Upper lobe of left lung (tissue), 6 donors: ENCODE data around the gene LTBP4. TPM values are rescaled to one million over a fixed set of nuclear protein-coding genes. Genes with fewer than 3 reads are reported as not detected.

Experiments used
- ATAC-seq, 2 donors: fragments of 200-7000 bp; cut with Tn5 transposase; one replicate each; pipeline ENCODE4 v1.9.1; 2022; ENCODE audit warnings: mild to moderate bottlenecking in 2 of 2, moderate library complexity in 2 of 2; ENCODE audit not compliant: low FRiP score in 2 of 2
- DNase-seq, 2 donors: peaks; one replicate each; pipeline ENCODE4 v3.0.0-alpha.2; 2019 to 2020
- H3K27ac ChIP-seq, 4 donors: fragments of 200-600 bp; sonication (generic); one replicate each; pipeline ENCODE4 v1.5.1; 2016 to 2019
- H3K27me3 ChIP-seq, 4 donors: fragments of 200-600 bp; sonication (generic); one replicate each; pipeline ENCODE4 v1.5.1; 2017 to 2019
- H3K36me3 ChIP-seq, 4 donors: fragments of 200-600 bp; sonication (generic); one replicate each; pipeline ENCODE4 v1.5.1; 2016 to 2019
- H3K4me1 ChIP-seq, 4 donors: fragments of 200-600 bp; sonication (generic); one replicate each; pipeline ENCODE4 v1.5.1; 2018 to 2019
- H3K4me3 ChIP-seq, 4 donors: fragments of 200-600 bp; sonication (generic); one replicate each; pipeline ENCODE4 v1.5.1; 2017 to 2019; ENCODE audit warnings: mild to moderate bottlenecking in 2 of 4, moderate library complexity in 1 of 4
- H3K9me3 ChIP-seq, 4 donors: fragments of 200-600 bp; sonication (generic); one replicate each; pipeline ENCODE4 v1.5.1; 2018 to 2019
- CTCF ChIP-seq, 6 experiments: fragments of 450-650 bp in 4 of 6; fragments of 200-600 bp in 2 of 6; sonication (generic) in 2 of 6; IDR thresholded peaks; one replicate each; pipeline ENCODE4 v1.5.1; 2016 to 2019; ENCODE audit warnings: antibody characterized with exemption in 6 of 6
- EP300 ChIP-seq, 4 donors: sonication (generic); formaldehyde crosslinking; IDR thresholded peaks; one replicate each; pipeline ENCODE4 v1.5.1; 2017; ENCODE audit warnings: antibody characterized with exemption in 4 of 4, control low read depth in 2 of 4
- POLR2A ChIP-seq, 4 donors: fragments of 450-650 bp; IDR thresholded peaks; one replicate each; pipeline ENCODE4 v1.5.1; 2016 to 2017; ENCODE audit warnings: antibody characterized with exemption in 4 of 4, mild to moderate bottlenecking in 2 of 4
- POLR2AphosphoS5 ChIP-seq, 2 donors: sonication (generic); formaldehyde crosslinking; IDR thresholded peaks; one replicate each; pipeline ENCODE4 v1.5.1; 2017; ENCODE audit warnings: antibody characterized with exemption in 2 of 2
- WGBS, 2 donors: methylation state at CpG; one replicate each; pipeline ENCODE4 v1.1.5; 2017 to 2018; 5-methylcytosine and 5-hydroxymethylcytosine counted together
- total RNA-seq, 6 donors: library from RNA; depleted of rRNA in 4 of 6; stranded (reverse); fragments of >200 nt in 4 of 6; gene quantifications; one replicate each; pipeline versions ENCODE4 v1.1.0 to v1.2.1, GENCODE V29; 2016 to 2021
- donor health status: DM: no; HTN: no; CAD: no; lungs with moderate emphysema.
- donor health status: DM: no; HTN: yes; CAD: no; lungs with severe emphysema.

The LTBP4 gene
- total RNA-seq, 6 donors from 2014 or later = 125 to 541 (median 401) TPM

GRCh38 chr19:40570313-40571004 lies 30.7 kb upstream of the LTBP4 start:
- Histone ChIP-seq H3K27me3 (peaks cover 0 to 29% (median 18%) of the 10 kb centered on the region in 4 donors), H3K4me3 (peak overlapping the region in 3 of 4 donors; percentile 24 to 48 (median 42)), H3K9me3 (no peaks in the 10 kb centered on the region), H3K27ac (peak overlapping the region in 3 of 4 donors; percentile 42 to 63 (median 52)), H3K4me1 (peaks cover 4 to 21% (median 12%) of the 10 kb centered on the region in 4 donors), H3K36me3 (no peaks in the 10 kb centered on the region)
- TF ChIP-seq POLR2AphosphoS5 (IDR thresholded peaks at IDR 0.05) = peak; percentile 30 to 48
- TF ChIP-seq POLR2A (IDR thresholded peaks at IDR 0.05) = peak in 1 of 4 donors; percentile 41
- peak in 3 of 6 experiments; percentile 31 to 63 (median 56) for TF ChIP-seq CTCF (IDR thresholded peaks at IDR 0.05)
- TF ChIP-seq EP300 (IDR thresholded peaks at IDR 0.05) = no peak
- peak; percentile 96 to 99 for ATAC-seq
- DNase-seq = peak; percentile 98 to 99
- 0 to 2% methylated on average over 3 to 19 of the region's 53 CpGs for WGBS, 2 donors

GRCh38 chr19:40571005-40571318 lies 30.2 kb upstream of the LTBP4 start:
- H3K36me3 ChIP-seq = no peaks in the 10 kb centered on the region
- peaks cover 4 to 24% (median 15%) of the 10 kb centered on the region in 4 donors for H3K4me1 ChIP-seq
- ATAC-seq = no peak
- TF ChIP-seq POLR2AphosphoS5 (IDR thresholded peaks at IDR 0.05) (no peak), EP300 (IDR thresholded peaks at IDR 0.05) (no peak), POLR2A (IDR thresholded peaks at IDR 0.05) (no peak), CTCF (IDR thresholded peaks at IDR 0.05) (no peak)
- WGBS, 2 donors = 23 to 29% methylated on average over 3 of the region's 3 CpGs
- H3K27ac ChIP-seq = peak overlapping the region in 3 of 4 donors; percentile 42 to 63 (median 52)
- H3K9me3 ChIP-seq = no peaks in the 10 kb centered on the region
- no peak for DNase-seq
- peaks cover 0 to 25% (median 16%) of the 10 kb centered on the region in 4 donors for H3K27me3 ChIP-seq
- H3K4me3 ChIP-seq = peak overlapping the region in 3 of 4 donors; percentile 24 to 48 (median 42)

- H3K4me1 ChIP-seq = peaks cover 4 to 28% (median 18%) of the 10 kb centered on the region in 4 donors
- ATAC-seq = no peak
- TF ChIP-seq POLR2A (IDR thresholded peaks at IDR 0.05) (no peak), POLR2AphosphoS5 (IDR thresholded peaks at IDR 0.05) (no peak), EP300 (IDR thresholded peaks at IDR 0.05) (no peak)
- 90 to 91% methylated on average over 7 to 10 of the region's 10 CpGs for WGBS, 2 donors
- H3K4me3 ChIP-seq = no peak overlapping the region
- no peaks in the 10 kb centered on the region for H3K36me3 ChIP-seq
- DNase-seq = no peak
- H3K27me3 ChIP-seq = peaks cover 0 to 17% (median 10%) of the 10 kb centered on the region in 4 donors
- H3K9me3 ChIP-seq = no peaks in the 10 kb centered on the region
- H3K27ac ChIP-seq = no peak overlapping the region
These were observed 29.2 kb upstream of the LTBP4 start for GRCh38 chr19:40571831-40572495.

GRCh38 chr19:40575326-40575725 lies 25.8 kb upstream of the LTBP4 start:
- TF ChIP-seq EP300 (IDR thresholded peaks at IDR 0.05) = no peak
- TF ChIP-seq POLR2A (IDR thresholded peaks at IDR 0.05) = no peak
- no peak for TF ChIP-seq CTCF (IDR thresholded peaks at IDR 0.05)
- no peak for TF ChIP-seq POLR2AphosphoS5 (IDR thresholded peaks at IDR 0.05)
- Histone ChIP-seq H3K36me3 (peaks cover 0 to 20% (median 4%) of the 10 kb centered on the region in 4 donors), H3K9me3 (no peaks in the 10 kb centered on the region), H3K4me1 (peaks cover 15 to 24% (median 20%) of the 10 kb centered on the region in 4 donors), H3K4me3 (no peak overlapping the region), H3K27ac (no peak overlapping the region), H3K27me3 (no peaks in the 10 kb centered on the region)
- ATAC-seq (no peak), DNase-seq (peak in 1 of 2 donors; percentile 59)
- WGBS, 2 donors = 78 to 86% methylated on average over 15 to 18 of the region's 18 CpGs

GRCh38 chr19:40576151-40576584 lies 25.0 kb upstream of the LTBP4 start:
- Histone ChIP-seq H3K9me3 (no peaks in the 10 kb centered on the region), H3K4me3 (peak overlapping the region; percentile 8 to 99 (median 78)), H3K27ac (peak overlapping the region; percentile 83 to 93 (median 87)), H3K4me1 (peaks cover 15 to 24% (median 19%) of the 10 kb centered on the region in 4 donors), H3K36me3 (peaks cover 0 to 29% (median 11%) of the 10 kb centered on the region in 4 donors), H3K27me3 (no peaks in the 10 kb centered on the region)
- TF ChIP-seq POLR2AphosphoS5 (IDR thresholded peaks at IDR 0.05) (no peak), POLR2A (IDR thresholded peaks at IDR 0.05) (no peak), CTCF (IDR thresholded peaks at IDR 0.05) (no peak)
- 3 to 5% methylated on average over 8 to 18 of the region's 22 CpGs for WGBS, 2 donors
- ATAC-seq = peak; percentile 12 to 15
- DNase-seq = peak in 1 of 2 donors; percentile 86
